ENCODE results near the gene FLOT1.
"Not testable (repeated sequence)": the region's sequence is repeated elsewhere in the genome, so short reads cannot be mapped to it uniquely, and the experiment has no call there.

The FLOT1 gene

DNA sequence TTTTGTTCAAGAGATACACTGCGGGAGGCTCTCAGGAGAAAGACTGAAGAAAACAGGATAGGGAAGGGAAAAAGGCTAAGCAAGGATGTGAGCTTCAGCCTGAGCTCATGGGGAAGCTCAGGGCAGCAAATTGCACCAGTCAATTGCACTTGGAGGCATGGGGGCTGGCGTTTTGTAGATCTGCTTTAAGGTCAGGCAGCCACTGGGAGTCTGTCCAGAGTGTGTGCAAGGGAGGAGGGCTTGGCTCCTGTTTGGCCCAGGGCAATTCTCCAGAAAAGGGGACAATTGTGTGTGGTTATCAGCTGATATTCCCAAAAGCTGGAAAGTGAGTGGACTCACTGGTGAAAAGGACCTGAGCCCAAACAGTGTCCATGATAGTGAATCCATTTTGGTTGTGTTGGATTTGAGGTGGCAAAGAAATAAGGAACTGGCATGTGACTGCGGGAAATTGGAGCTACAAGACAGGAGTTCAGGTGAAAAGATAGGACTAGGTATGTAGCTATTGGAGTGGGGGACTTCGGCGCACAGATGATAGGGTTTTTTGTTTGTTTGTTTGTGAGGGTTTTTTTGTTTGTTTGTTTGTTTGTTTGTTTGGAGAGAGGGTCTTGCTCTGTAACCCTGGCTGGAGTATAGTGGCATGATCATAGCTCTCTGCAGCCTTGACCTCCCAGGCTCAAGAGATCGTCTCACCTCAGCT lies 24.1 kb upstream of the FLOT1 start:
- no peak for DNase-seq

DNA sequence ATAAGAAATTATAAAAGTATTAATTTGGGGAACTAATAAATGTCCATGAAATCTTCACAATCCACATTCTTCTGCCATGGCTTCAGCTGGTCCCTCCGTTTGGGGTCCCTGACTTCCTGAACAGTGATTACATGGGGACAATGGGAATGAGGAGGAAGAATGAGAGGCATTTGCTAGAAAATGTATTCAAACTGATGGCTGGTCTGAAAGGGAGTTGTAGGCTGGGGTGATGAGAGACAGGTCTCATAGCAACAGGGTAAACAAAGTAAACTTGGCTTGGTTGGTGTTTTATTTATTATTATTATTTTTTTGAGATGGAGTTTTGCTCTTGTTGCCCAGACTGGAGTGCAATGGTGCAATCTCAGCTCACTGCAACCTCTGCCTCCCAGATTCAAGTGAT lies 23.0 kb upstream of the FLOT1 start:
- not testable (repeated sequence) for DNase-seq

DNA sequence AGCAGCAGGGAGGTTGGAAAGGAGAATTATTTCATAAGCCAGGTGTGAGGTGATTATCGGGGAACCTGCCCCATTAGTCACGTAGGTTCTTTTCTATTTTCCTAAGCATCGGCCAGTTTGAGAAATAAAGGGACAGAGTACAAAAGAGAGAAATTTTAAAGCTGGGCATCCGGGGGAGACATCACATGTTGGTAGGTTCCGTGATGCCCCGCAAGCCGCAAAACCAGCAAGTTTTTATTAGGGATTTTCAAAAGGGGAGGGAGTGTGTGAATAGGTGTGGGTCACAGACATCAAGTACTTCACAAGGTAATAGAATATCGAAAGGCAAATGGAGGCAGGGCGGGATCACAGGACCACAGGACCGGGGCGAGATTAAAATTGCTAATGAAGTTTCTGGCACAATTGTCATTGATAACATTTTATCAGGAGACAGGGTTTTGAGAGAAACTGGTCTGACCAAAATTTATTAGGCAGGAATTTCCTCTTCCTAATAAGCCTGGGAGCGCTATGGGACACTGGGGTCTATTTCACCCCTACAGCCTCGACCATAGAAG lies 22.1 kb upstream of the FLOT1 start:
- not testable (repeated sequence) for DNase-seq

DNA sequence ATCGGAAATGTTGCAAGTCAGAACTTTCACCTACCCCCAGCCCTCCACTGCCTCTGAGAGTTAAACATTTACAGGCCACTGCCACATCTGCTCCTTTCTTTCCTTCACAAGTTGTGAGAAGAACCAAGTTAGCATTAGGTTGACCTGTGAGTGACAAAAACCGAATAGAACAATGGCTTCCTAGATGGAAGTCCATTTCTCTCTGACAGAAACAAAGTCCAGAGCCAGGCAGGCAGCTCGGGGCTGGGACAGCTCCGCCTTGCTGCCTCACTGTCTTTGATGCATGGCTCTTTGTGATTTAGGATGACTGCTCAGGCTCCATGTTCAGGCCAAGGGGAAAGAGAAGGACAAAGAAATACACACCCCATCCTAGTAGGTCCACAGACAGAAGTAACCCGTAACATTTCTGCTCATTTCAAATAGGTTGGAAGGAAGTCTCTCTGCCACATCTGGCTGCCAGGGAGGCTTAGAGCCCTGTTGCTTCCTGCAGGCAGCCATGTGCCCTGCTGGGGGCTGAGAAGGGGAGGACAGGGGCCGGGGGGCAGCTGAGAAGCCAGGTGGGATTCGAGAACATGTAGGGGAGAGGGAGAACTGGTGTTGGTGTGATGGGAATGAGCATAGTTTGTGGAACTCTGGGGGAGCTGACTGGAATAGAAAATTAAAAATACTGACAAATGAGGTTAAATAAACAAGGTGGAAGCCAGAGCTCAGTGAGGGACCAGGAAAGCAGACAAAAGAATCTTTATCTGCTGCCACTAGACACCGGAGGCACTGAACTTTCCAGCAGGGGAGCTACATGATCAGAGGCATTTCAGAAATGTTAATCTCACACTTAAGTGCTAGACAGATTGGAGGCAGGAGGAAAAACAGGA lies 21.4 kb upstream of the FLOT1 start:
- DNase-seq, result no peak

DNA sequence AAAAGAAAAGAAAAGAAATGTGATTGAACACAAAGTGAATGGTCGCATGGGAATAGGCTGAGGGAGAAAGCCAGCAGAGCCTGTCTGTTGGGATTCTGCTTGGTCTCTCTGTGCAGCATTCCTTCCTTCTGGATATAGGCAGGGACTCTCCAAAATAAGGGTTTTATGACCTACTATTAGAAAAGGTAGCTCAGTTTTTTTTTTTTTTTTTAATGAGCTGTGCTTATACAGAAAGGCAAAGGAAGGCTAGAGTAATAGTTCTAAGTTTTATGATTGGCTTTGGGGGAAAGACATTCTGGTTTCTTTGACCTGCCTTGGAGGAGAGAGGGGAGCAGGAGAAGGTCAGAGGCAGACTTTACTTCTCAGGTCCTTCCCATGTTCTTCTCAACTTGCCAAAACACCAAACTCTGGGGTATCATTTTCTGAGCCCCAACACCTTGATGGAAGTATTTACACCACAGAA lies 20.7 kb upstream of the FLOT1 start:
- DNase-seq, result no peak

DNA sequence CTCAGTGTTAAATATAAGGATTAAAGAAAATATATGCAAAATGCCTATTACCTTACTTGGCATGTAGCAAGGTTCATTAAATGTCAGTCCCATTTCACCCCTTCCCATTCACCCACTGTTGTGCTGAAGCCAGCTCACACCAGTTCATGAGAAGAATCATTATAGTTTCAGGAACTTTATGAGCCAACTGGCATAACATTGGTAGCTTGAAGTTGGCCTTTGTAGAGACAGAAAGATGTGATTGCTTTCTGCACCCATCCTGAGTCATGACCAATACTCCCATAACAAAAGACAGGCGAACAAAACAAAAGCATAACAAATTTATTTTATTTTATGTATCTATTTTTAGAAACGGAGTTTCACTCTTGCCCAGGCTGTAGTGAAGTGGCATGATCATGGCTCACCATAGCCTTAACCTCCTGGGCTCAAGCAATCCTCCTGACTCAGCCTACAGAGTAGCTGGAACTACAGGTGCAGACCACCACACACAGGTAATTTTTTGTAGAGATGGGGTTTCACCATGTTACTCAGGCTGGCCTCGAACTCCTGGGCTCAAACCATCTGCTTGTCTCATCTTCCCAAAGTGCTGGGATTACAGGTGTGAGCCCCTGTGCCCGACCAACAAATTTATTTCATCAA lies 19.4 kb upstream of the FLOT1 start:
- DNase-seq, result no peak

DNA sequence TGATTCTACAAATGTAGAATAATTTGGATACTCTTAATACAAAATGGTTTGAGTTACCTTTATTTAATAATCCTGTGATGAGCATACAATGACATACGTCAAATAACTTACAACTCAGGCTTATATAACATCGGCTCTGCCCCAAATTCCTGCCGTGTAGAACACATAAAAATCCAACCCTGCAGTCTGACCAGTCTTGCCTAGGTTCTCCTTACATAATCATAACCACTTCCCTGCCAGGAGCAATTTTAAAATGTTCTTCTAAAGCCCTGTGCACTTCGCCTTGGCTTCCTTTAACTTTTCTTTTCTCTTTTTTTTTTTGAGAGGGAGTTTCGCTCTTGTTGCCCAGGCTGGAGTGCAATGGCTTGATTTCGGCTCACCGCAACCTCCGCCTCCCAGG lies 18.1 kb upstream of the FLOT1 start:
- no peak for DNase-seq

DNA sequence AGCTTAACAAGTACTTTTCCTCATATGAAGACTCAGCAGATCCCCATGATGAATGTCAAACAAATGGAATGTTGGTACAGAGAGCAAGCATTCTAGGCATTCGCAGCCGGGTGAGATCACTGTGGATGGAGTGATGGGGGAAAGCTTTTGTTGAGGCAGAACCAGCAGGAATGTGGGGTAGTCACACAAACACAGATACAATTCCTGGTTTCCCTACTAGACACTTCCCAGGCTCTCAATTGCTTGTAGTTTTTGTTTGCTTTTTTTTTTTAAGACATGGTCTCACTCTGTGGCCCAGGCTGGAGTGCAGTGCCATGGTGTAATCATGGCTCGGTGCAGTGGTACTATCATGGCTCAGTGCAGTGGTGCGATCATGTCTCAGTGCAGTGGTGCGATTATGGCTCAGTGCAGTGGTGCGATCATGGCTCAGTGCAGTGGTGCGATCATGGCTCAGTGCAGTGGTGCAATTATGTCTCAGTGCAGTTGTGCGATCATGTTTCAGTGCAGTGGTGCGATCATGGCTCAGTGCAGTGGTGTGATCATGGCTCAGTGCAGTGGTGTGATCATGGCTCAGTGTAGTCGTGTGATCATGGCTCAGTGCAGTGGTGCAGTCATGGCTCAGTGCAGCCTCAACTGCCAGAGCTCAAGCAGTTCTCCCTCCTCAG lies 17.2 kb upstream of the FLOT1 start:
- DNase-seq, result no peak

DNA sequence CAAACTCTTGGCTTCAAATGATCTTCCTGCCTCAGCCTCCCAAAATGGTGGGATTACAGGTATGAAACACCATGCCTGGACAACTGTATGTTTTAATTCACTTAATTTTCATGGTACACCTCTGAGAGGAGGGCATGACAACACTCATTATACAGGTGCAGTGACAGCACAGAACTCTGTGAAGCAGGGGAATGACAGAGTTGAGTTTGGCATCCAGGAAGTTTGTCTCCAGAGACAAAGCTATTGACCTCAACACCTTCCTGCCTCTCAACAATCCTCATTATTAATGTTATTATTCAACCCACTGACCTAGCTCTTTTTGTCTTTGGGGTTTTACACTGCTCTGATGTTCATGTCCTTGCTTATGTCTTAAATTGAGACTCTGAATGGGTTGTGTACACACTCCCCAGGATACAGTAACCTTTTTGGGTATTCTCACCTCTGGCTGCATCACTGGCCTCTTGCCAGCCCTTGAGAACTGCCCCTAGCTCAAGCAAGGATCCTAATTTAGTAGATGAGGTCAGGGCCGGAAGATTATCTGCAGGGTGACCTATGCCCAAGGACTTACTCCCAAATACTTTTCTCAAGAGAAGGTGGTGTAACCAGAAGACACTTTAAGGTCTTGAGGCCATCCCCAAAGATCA lies 14.9 kb upstream of the FLOT1 start:
- no peak for DNase-seq

DNA sequence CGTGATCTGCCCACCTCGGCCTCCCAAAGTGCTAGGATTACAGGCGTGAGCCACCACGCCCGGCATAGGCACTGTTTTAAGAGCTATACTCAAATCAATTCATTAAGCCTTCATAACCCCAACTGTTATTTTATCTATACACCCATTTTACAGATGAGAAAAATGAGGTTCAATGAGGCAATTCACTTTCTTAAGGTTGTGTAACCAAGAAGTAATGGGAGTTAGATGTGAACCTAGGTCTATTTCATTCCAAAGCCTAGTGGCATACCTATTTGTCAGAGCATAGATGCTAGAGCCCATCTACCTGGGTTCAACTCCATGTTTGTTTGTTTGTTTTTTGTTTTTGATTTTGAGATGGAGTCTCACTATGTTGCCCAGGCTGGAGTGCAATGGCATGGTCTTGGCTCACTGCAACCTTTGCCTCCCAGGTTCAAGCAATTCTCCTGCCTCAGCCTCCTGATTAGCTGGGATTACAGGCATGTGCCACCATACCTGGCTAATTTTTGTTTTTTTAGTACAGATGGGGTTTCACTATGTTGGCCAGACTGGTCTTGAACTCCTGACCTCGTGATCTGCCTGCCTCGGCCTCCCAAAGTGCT lies 14.0 kb upstream of the FLOT1 start:
- DNase-seq, result not testable (repeated sequence)

DNA sequence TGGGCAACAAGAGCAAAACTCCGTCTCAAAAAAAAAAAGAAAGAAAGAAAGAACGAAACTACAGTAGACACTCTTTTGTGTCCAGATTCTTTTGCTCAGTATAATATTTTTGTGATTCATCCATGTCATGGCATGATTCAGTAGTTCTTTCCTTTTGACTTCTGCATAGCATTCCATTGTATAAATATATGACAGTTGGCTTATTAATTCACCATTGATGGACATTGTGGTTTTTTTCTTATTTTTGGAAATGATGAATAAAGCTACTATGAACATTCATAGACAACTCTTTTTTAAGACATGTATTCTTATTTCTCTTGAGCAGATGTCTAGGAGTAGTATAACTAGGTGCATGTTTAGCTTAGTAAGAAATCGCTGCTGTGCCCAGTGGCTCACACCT lies 12.1 kb upstream of the FLOT1 start:
- no peak for DNase-seq

DNA sequence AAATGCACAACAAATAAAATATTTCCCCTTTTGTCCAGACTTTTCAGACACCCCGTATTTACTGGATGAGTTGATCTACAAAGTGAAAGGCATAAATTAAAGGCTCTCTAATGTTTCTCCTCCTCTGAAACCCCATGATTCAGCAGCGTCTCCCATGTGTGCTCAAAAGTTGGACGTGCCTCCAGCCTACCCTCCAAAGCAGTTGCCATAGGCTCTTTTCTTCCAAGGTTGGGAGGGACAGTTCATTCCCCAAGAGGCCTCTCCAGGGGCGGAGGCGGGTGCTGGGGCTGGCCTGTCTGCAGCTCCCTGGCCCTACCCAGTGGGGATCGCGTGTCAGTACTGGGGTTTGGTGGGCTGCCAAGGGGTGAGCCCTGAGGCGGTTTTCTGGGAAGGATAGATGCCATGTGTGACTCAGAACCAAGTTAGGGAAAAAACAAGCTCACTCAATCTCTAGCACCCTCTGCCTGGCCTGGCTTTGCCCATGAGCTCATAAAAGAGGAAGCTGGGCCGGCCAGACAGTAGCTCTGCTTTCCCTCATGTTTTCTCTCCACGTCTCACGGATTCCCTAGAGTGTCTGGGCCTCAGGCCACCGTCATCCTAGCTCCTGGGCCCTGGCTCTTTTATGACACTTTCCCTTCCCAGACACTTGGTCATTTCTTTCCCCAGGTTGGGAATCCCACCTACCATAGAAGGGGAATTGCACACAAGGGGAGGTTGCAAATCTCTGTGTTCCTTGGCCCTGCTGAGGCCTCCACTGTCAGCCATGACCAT lies 9.9 kb upstream of the FLOT1 start:
- DNase-seq, result no peak

DNA sequence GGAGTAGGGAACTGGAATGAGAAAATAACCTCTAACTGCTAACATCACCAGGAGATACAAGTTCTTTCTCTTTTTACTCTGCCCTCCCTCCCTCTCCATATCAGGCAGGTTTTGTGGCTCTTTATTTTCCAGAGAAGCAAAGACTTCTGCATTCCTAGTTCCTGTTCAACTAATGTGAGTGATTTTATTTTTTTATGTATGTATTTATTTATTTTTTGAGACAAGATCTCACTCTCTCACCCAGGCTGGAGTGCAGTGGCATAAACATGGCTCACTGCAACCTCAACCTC lies 7.8 kb upstream of the FLOT1 start:
- no peak for DNase-seq

DNA sequence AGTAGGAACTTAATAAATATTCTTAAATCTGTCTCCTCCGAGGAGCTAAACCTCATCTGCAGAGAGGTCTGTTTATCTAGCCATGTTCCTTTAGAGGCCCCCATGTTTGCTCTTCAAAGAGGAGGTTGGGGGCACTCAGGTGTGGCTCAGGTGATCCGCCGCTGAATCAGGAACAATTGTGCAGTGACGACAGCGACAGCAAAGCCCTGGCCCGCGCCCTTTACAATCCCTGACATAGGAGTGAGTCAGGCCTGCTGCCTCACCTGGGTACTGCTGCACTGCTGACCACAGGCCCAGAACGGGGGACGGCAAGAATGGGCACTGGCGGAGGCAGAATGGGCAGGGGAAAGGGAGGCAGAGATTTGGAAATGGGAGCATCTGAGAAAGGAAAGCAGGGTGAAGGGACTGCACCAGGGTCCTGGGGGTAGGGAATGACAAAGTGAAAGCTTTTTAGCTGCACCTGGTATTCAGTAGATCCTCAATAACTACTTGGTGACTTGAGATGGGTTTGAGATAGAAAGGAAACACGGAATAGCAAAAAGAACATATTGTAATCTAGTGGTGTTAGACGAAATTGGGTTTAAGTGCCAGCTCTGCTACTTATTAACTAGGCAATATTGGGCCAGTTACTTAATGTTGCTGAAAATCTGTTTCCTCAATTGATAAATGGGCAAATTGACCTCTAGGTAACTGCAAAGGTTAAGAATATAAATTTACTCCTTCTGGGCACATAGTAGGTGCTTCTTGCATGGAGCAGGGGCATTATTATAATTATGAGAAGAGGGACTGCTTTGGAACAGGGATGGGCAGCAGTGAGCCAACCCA lies 7.3 kb upstream of the FLOT1 start:
- DNase-seq, result no peak

DNA sequence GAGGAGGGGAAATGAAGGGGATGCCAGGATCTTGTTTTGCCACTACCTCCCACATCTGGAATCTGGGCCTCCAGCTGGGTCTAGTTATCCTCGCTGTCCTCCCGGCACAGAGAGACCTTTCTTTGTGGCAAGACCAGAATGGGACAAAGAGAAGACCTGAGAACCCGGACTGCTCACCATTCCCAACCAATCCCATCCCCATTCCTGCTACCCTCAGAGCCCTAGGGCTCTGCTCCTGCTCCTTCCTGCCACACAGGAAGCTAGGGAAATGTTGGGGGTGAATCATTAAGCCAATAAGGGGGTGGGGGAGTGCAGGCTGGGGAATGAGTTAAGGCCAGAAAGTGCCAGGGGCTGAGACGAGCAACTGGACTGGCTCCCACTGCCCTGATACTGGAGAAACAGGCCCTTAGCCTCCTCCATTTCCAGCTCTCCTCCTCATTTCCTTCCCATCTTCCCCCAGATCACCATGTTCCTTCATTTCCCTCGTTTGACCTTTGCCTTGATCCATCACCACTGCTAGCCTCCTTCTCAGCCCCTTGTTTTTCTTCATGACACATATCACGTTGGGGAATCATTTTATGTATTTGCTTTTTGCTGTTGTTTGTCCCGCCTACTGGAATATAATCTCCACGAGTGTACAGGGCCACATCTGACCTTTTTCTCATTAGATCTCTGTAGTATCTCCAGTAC lies 6.5 kb upstream of the FLOT1 start:
- no peak for DNase-seq

DNA sequence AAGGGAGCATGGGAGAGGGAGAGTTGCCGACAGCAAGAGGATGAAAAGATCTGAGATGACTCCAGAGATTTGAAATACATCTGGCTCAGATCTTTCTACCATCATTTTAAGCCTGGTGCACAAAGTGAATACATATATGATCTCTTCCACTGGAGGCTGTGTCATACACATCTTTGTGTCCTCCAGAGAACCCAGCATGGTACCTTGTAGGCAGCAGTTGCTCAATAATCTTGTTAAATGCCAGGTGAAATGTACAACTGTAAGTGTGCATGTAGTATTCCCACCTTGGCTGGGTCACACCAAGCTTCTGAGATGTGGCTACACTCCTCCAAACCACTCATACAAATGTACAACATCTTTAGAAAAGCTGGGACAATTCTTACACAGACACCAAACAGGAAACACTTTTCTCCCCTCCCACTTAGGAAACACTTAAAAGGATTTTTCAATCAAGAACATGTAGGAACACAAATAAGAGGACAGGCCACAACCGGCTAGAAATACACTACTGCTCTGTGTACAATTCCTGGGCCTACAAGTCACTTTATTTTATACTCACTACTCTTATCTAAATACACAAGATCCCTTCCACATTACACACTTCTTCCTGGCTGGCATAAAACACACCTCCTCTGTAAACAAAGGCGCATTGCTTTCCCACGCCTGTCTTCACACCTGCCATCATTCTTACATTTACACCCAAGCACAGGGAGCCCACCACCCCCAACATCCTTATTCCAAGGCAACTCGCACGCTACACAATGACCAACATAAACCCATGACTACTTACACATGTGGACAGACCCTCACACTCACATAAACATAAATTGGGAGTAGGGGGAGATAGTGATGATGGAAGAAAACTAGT lies 5.6 kb upstream of the FLOT1 start:
- no peak for DNase-seq

DNA sequence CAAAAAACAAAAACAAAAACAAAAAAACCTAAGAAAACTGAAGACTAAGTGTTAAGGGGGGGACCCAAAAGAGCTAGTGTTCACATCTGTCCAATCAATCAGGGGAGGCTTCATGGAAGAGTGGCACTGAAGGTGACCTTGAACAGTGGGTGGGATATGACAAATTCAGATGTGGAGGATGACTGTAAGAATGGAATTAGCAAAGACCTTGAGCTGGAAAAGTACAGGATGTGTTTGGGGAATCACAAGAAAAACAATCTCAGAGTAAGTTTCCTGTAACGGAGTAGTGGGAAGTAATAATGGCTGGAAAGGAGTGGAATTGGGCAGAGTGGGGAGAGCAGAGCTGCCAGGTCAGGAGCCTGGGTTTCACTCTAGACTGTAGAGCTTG lies 4.8 kb upstream of the FLOT1 start:
- DNase-seq, result no peak

DNA sequence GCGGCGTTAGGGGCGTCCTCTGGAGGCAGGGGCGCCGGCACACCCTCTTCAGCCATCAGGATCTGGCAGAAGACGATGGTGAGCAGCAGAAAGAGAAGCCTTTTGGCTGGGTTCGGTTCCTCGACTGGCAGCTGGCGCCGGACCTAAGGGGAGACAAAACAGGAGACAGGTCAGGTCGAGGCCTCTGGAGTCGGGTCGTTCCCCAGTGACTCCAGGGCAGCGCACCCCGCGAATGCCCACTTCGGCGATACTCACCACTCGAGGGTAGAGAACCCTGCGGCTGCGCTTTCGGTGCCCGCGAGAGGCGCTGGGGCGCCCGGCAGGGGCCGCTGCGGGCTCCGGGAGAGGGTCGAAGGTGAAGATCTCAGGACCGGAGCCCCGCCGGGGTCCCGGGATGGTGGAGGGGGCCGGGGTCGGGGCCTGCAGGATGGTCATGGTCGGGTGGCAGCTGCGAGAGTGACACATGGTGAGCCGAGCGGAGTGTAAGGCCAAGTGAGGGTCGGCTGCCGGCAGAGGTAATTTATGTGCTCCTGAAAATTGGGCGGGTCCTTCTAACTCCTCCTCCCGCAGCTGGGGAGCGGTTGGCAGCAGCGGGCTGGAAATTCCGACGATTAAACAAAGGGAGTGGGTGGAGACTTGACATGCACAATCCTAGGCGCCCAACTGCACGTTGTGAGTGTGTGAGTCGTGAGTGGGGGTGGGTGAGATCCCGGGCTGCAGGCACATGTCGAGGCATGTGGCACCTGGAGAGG lies 1.7 kb upstream of the FLOT1 start, which contains the start of gene IER3:
TSS of gene IER3 (minus strand) at position 494 of the 752 bp plus-strand sequence. CDS start at position 465, 29 bp downstream.
- peak; percentile 77 for DNase-seq
